Activated CD4-positive, alpha-beta T cell treated with anti-CD3 and anti-CD28 coated beads for 48 hours (primary cell): Measurements from ENCODE around the gene TSHZ2.
"Not testable (repeated sequence)": the region's sequence is repeated elsewhere in the genome, so short reads cannot be mapped to it uniquely, and the experiment has no call there.

Experiments
- DNase-seq: peaks from one replicate; pipeline ENCODE4 v3.0.0-alpha.2; 2020

TSHZ2 gene

DNA sequence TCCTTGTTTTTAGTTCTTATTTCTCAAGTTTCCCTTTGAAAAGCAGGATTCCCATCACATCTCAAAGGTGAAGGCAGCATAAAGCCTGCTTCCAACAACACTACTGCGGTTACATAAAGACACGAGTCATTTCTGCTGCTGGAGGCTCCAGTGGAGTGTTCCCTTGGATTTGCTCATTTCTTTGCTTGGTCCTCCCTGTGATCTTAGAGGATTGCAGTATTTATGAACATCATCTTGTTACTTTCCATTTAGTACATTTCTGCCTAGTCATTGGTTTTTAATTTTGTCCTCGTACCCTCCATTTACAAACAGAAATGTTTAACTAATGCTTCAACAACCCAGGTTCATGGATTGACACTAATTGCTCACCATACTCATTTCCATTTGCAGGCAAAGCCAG is 322.6 kb downstream of the TSHZ2 start:
- no peak for DNase-seq

DNA sequence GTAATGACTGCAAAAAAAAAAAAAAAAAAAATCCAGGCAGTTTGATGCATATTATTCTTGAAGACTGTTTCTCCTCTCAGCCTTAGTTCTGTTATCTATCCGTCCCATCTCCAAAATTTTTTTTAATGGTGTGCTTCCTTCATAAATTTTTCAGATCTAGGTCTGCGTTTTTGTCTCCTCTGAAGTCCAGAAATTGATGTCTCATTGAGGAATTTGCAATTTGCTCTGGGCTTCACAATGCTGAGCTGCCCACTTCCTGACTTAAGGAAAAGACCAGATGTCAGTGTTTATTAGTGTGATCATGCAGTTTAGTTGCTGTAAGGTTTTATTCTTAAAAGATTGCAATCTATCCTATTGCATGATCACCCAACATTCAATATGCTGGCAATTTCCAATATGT is 323.9 kb downstream of the TSHZ2 start:
- DNase-seq = no peak

DNA sequence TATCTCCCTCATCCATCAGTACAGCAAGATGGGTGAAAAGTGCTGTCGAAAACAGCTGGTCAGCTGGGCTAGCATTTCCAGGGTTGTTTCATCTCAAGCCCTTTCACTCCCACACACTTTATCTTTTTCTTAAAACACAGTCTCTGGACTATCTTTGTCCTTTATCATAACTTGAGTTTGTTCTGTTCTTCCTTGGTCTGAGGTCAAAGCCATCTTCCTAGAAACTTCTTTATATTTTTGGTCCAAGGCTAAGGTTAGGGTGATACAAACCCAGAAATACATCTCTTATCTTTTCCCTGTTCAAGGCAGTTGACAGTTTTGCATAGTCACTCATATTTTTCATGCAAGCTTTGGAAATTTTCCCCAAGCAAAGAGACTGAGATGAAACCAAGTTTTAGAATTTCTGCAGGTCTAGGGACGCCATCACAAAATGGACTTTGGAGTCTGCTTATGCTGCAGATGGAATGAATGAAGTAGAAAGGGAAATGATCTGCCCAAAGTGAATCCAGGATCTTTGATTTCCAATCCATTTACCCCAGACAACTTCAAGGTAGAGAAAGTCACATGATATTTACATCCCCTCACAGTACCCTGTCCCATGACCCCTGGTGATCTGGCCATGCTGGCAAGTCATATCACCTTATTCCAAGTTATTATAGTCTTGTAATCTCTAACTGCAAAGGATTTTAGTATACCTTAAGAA is 324.4 kb downstream of the TSHZ2 start:
- DNase-seq = no peak

DNA sequence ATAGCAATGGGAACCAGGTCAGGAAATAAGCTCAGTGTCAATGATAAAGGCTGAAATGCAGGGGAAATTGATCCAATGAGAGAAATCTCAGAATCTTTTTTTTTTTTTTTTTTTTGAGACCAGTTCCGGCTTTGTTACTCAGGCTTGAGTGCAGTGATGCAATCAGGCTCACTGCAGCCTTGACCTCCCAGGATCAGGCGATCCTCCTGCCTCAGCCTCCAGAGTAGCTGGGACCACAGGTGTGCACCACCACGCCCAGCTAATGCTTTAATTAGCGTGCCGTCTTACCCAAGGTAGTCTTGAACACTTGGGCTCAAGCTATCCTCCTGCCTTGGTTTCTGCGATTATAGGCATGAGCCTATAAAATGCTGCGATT is 325.0 kb downstream of the TSHZ2 start:
- DNase-seq = no peak

DNA sequence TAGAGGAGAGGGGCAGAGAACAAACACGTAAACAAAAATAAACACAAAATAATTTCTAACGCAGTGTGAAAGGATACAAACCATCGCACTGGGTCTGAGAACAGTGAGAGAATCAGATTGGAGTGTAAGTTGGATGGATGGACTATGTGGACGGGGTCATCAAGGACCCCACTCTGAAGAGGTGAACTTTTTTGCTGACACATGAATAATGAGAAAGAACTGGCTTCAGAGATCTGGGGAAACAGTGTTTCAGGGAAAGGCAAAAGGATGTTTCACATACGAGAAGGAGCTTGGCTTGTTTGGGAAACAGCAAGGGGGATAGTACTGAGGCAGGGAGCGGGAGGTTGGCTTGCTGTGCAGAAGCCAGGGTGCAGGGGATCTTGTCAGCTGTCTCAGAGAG is 326.1 kb downstream of the TSHZ2 start:
- DNase-seq = no peak

DNA sequence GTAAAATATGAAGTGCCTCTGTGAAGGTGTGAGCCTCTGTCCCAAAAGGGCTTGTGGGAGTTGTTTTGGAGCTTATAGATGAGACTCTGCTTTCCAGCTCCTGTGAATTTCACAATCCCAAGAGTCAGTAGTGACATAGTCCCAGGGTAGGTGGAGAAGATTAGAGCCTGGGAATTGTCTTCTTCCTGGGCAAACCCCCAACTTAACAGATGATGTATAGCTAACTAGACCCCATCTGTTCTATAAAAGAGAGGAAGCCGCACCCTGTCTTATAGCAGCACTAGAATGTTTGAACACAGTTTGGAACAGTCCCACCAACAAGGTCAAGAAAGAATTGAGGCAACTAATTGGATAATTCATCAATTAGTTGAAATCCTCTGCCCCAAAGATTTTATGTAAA is 326.8 kb downstream of the TSHZ2 start:
- DNase-seq = no peak

DNA sequence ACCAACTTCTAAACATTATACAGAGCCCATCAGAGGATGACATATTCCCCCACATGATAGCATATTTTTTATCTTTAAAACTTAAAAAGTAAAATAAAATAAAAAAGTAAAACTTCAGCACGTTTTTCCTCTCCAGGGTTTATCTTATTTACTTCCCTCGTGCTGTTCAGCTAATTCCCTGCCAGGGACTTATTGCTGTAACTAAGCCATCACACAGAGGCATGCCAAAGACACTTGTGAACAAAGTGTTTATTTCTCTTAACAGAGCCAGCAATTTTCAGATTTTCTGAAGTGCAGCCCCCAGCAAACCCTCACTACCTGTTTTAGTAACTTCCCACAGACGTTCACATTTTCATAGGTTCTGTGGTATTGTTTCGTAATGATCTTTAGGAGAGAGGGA is 327.7 kb downstream of the TSHZ2 start:
- DNase-seq = no peak

DNA sequence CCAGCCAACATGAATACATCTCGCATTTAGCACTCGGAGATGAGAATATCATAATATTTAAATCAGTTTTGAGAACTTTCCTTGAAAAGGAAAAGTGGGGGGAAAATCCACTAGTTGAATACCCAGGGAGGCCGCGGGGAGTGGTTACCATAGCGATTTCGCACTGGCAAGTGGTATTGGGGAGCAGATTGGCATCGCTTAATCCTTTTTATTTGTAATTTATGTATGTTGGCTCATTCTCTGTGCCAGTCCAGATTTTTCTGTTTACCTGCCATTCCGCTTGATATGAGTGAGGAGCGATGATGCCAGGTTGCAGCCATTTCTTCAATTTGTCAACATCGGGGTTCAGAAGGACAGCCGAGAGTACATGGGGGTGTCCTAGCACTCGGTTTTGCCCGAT is 329.7 kb downstream of the TSHZ2 start:
- no peak for DNase-seq

DNA sequence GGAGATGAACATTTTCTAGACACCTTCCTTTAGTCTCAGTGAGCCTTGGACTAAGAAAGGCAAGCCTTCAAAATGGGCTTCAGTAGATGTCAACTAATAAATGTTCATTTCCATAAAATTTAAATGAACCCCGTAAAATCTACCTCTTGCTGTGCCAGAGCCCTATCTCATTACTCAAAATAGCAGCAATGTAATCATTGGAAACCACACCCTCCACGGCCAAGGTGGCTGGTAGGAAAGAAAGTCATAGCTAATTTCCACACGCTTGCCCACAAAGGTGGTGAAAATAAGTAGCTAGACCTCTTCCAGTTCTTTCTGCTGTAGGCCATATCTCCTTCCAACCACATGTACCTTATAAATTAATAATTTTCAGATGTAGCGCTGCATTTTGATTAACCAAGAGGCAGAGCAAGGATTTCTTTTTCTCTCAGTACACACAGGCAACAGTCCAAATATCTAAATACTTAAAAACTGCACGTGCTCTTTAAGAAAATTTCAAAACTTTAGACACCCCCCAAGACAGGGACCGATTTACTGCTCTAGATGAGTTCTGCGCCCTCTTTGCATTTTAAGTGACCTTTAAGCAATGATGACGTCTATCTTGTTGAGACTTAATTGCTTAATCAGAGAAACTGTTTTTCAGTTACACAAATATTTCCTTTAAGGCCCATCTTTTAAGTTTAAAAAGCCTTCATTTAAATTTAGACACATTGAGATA is 330.7 kb downstream of the TSHZ2 start:
- DNase-seq = no peak

DNA sequence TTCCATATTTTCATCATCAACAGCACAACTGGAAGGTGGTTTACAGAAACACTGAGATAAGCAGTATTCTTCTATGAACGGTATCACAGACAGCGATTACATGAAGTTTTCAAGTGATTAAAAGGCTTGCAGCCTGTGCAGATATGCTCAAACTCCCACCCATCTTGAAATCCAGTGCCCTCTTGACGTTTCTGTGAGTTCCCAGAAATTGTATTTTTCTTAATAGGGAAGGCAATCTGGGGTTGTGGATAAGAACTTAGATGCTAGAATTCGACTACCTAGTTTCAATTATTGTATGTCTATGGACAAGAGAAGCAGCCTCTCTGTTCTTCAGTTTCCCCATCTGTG is 331.2 kb downstream of the TSHZ2 start:
- DNase-seq = no peak

DNA sequence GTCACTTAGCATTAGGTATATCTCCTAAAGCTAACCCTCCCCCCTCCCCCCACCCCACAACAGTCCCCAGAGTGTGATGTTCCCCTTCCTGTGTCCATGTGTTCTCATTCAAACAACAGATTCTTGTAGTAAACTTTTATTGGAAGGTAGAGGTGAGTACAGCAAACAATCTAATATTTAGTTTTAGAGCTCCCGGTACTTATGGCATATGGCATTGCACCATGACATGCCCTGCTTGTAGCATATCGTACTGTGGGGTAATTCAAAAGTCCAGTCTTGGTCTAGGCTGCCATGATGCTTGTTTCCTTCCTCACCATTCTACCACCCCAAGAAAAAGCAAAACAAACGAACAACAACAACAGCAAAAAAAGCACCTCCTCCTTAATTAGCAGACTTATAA is 332.0 kb downstream of the TSHZ2 start:
- DNase-seq = no peak

DNA sequence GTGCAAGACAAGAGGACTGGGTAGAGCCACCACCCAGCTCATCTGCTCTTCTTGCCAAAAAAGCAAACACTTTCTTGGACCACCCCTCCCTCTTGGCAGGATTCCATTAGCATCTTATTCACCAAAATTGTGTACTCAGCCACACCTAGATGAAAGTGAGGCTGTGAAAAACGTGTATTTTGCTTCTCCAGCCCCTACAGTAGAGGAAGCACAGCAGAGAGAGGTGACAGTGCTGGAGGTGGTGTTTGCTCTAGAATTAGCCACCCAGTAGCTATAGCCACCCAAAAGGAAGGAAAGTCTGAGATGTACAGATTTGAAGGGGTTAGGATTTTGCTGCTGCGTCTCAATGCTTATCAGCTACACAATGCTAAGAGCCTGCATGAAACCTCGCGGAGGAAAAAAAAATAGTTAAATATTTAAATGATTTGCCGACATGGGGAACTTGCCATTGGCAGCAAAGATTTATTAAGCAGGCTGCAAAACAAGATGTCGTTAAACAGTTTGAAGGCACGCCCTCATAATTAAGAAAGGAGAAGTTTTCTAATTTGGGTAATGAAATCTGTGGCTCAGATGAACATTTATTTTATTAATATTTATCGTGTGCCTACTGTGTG is 334.1 kb downstream of the TSHZ2 start:
- no peak for DNase-seq

DNA sequence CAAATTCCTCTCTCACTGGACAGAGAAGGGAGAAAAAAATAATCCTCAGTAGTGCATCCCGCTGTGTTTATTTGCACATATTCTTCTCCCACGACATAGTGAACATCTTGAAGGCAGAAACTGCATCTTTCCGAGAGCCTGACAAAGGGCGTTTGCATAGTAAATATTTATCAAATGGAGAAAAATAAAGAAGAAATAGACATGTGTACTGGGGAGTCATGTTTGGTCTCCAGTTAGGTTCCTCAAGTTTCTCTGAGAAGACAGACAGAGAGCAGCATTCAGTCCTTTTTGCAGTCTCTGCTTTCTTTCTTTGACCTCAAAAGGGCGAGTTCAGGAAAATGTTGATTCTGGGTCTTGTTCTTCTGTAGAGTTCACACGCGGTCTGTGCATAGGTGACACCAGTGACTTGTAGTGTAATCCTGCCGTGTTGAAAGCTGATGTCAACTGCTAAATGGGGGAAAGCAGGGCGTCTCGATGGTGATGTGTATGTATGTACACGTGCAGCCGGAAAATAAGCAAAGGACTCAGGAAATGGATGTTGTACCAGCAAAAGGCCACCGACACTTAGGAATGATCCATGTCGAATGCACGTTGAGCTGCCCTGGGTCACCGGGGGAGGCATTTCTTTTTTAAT is 335.9 kb downstream of the TSHZ2 start:
- DNase-seq = no peak

DNA sequence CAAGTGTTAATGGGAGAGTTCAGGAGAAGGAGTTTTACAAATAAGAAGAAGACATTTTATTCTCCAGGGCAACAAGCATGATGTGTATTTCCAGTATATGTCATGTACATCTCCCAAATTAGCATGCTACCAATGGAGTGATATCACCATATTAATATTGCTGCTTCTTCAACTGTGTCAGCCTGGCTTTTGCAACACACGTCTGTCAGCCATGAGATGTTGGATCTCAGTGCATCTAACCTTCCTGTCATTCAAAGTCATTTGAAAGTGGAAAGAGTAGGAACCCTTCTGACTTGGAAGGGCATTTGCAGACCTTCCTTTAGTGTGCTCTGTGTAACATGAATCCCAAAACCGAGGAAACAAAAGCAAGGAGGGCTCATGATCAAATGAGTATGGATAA is 337.4 kb downstream of the TSHZ2 start:
- no peak for DNase-seq

DNA sequence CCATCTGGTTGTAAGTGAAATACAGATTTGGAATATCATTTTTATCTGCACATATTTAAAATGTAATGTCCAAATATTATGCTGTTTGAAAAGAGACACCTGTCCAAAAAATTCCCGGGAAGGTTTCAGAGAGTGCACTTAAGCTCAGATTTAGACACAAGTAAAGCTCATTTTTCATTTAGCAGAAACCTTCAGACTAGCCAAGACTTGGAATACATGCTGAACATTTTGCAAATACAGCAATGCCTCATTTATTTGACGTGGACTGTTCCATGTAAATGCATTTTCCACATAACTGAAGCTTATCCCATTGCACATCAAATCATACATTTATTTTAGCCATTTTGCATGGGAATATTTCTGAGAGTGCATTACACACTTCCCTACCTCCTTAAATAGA is 340.8 kb downstream of the TSHZ2 start:
- no peak for DNase-seq

DNA sequence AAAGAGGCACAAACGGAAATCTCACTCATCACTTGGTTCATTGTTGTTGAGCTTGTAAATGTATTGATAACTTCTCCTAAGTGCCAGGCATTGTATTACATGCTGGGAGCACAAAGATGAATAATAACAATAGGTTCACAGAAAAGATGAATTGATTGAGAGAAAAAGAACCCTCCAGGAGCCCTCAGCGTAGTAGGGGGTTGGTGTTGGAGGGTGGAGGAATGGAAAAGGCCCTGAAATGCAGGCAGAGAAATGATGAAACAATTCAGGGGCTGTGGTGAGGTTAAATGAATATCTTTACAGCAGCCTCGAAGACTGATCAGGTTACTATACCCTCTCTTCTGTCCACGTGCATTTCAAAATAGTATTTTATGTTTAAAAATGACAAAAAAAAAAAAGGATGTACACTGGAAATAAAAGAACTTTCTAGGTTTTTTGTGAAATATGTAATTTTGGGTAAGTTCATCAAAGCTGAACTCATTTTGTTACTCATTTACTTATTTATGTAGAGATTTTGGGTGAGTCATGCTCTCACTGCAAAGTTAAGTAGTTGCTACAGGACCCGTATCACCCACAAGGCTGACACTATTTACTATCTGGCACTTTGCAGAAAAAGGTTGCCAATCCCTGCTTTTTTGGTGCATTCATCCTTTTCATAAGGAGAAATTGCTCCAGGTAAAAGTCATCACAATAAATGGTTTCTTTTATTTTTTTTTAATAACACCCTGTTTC is 344.2 kb downstream of the TSHZ2 start:
- no peak for DNase-seq

DNA sequence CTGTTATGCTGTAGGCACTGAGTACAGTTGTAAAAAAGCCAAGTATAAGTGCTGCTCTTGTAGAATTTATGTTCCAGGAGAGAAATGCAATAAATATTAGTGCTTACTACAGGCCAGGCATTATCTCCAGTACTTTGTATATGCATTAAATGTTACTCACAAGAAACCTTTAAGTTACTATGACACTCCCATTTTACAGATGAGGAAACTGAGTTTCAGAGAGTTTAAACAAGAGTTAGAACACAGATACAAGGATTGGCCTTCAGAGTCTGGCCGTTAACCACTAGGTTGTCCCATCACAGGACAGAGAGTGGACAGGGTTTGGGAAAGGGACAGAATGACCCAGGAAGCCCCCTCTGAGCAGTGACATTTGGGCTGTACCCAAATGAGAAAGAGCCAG is 347.0 kb downstream of the TSHZ2 start:
- DNase-seq = no peak

DNA sequence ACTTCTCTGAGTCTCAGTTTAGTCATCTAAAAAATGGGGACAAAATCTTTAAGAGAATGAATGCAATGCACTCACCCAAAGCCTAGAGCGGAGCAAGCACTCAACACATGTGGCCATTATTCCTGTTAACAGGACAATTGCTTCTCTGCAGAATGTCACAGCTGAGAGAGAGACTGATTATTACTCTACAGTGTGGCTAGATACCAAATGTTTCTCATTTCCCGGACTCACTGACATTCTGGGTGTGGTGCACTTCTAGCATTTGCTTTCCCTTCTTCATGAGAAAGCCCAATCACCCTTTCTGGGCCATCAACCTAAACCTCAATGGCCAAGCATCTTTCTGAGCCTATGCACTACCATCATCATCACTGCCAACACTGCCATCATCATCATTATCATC is 347.6 kb downstream of the TSHZ2 start:
- no peak for DNase-seq

DNA sequence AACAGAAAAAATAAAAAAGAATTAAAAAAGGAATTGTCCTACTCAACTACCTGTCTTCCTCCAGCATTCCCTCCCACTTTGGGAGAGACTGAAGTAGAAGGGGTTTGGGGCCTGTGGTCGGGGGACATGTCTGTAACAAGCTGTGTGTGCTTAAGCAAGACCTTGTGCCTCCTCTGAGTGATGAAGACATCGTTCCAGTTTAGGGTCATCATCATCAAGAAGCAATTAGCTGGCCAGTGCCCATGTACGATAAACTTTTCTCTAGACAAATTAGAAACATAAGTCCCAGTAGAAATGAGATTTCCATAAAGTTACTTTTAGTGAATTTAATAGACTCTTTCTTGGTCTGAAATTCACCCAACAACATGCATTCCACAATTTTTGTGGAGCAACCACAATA is 348.5 kb downstream of the TSHZ2 start:
- DNase-seq = no peak

DNA sequence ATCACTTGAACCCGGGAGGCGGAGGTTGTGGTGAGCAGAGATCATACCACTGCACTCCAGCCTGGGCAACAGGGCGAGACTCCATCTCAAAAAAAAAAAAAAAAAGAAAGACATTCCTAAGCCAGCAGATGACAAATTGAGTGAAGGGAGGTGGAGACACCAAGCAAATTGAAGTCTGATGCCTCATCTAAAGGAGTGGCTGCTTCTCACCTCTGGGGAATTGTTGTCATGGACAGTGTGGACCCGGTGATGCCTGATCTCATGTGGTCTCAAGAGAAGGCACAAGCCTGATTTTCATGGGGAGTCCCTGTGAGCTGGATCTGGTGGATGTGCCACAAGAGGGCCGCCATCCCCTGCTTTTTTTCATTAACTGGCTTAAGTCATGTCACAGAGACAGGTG is 349.4 kb downstream of the TSHZ2 start:
- DNase-seq = peak; percentile 4

DNA sequence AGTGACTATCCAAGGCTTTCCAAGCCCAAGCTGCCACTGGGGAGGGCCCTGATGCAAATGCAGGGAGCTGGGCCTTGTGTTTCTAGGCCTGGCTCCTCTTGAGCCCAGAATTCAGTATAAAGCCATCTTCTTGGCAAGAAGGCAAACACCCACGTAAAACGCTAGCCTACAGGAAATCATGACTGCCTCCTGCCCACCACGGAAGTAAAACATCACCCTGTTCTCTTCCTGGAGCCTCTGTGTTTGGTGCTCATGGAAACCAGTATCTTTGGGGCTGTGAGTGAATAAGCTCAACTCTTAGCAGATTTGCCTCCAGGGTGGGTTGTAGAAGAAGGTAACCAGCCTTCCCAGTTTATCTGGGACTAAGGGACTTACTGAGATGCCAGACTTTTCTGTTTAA is 350.5 kb downstream of the TSHZ2 start:
- DNase-seq = peak; percentile 34

DNA sequence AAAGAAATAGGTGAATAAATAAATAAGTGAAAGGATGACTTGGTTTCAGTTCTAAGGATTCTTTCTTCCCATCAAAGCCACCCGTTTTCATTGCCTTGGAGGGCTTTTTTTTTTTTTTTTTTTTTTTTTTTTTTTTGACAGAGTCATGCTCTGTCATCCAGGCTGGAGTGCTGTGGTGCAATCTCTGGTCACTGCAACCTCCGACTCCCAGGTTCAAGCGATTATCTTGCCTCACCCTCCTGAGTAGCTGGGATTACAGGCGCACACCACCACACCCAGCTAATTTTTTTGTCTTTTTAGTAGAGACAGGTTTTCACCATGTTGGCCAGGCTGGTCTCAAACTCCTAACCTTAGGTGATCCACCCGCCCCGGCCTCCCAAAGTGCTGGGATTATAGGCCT is 351.3 kb downstream of the TSHZ2 start:
- not testable (repeated sequence) for DNase-seq

DNA sequence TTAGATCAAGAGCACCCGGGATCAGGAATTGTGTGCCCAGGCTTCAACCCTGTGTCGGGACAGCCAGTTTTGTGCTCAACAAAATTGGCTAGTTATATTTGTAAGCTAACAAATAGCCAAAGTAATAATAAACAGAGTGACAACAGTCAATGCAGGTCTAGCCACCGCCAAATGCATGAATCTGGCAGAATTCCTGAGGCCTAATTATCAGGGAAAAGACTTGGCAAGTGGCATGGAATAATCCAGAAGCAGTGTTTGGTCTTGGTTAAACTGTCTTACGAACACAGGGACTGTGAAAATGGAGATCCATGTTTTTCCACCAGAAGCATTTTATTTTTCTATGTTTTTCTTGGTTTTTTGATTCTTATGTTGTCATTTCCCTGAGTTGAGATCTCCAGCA is 352.7 kb downstream of the TSHZ2 start:
- DNase-seq = no peak

DNA sequence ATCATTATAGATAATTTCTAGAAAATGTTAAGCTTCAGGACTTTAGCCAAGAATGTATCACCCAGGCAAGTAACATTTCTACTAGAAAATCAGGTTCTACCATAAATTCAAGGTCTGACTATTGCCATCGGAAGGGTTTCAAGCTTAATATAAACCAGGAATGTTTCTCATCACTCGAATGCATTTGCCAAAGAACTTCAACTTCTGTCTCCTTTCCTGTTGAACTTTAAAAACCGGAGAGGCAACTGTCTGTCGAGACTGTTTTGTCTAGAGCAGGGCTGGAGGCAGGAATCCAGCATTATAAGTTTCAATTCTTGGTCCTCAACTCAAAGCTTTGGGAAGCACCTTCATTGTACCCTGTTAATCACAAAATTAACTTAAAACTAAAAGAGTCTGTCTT is 356.8 kb downstream of the TSHZ2 start:
- DNase-seq = no peak
